PFSK-1 (cell line): ENCODE results near the gene FGF1.

ENCODE experiments used
- FOXP2 ChIP-seq: optimal IDR thresholded peaks from 2 replicates; pipeline ENCODE3; 2011; ENCODE audit warnings: borderline replicate concordance, control low read depth, inconsistent platforms; ENCODE audit not compliant: insufficient read depth; ENCODE audit errors: extremely low read length, extremely low read depth
- POLR2AphosphoS5 ChIP-seq: IDR thresholded peaks from 2 replicates; pipeline ENCODE4 v1.6.1; 2012; ENCODE audit warnings: low read depth, mild to moderate bottlenecking, control low read depth, low read length, moderate library complexity
- REST ChIP-seq, 2 experiments: IDR thresholded peaks; 2 replicates each; pipeline versions ENCODE4 v1.6.1 to v1.8.0; 2011 to 2012; ENCODE audit warnings: low read depth in 2 of 2, low read length in 2 of 2, control low read depth in 1 of 2, inconsistent platforms in 1 of 2, mild to moderate bottlenecking in 1 of 2, moderate library complexity in 1 of 2; ENCODE audit not compliant: insufficient read depth in 1 of 2
- SIN3A ChIP-seq: IDR thresholded peaks from 2 replicates; pipeline ENCODE4 v1.6.1; 2012; ENCODE audit warnings: mild to moderate bottlenecking, low read length, moderate library complexity, borderline replicate concordance; ENCODE audit not compliant: insufficient read depth
- TAF1 ChIP-seq: IDR thresholded peaks from 2 replicates; pipeline ENCODE4 v1.6.1; 2012; ENCODE audit warnings: low read length, control low read depth, borderline replicate concordance; ENCODE audit not compliant: insufficient read depth

Gene FGF1

DNA sequence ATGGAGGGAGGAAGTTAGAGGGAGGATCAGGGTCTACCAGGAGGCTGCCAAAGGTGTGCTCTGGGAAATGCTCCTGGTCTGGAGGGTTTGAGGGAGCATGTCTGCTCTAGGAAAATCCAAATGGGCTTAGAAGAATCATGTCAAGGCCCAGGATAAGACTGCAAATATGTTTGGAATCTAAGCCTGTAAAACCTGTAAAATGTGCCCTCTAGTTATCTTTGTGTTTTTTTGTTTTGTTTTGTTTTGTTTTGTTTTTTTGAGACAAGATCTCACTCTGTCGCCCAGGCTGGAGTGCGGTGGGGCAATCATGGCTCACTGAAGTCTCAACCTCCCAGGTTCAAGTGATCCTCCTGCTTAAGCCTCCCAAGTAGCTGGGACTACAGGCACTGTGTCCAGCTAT is 135.4 kb downstream of the FGF1 start:
- TF ChIP-seq POLR2AphosphoS5 (no peak), REST (IDR thresholded peaks at IDR 0.05; ENCODE audit: insufficient read depth in 1 of 2, low read depth in 2 of 2, low read length in 2 of 2) (no peak), FOXP2 (no peak), SIN3A (no peak), TAF1 (no peak)

- TF ChIP-seq SIN3A (no peak), TAF1 (no peak), REST (IDR thresholded peaks at IDR 0.05; ENCODE audit: insufficient read depth in 1 of 2, low read depth in 2 of 2, low read length in 2 of 2) (no peak), FOXP2 (no peak)
These were observed 136.1 kb downstream of the FGF1 start for GRCh38 chr5:142549834-142550233.

DNA sequence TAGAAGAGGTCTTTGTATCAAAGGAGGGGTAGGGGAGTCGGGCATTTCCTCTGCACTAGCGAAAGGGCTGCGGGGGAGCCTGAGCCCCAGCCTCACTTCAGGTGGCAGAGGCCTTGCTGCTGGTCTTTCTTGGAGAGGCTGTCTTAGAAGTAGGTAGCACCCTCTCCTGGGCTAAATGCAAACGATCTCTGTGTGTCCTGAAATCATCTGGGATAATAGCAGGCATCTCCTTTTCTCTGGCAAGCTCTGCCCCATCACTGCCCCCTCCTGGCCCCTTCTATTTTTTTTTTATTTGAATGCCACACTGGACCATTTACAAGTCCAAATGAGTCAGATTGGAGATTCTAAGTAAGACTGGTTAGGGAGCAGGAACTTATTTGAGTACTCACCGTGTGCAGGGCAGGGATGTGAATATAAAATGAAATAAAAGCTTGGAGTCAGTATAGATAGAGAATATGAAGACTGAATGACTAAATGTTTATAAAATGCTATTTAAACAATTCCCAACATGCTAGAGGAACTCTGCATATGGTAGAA is 137.1 kb downstream of the FGF1 start:
- TF ChIP-seq REST (IDR thresholded peaks at IDR 0.05; ENCODE audit: insufficient read depth in 1 of 2, low read depth in 2 of 2, low read length in 2 of 2) (no peak), SIN3A (0 out of 2 replicates have a peak, but pooled peaks have one; percentile 48)

DNA sequence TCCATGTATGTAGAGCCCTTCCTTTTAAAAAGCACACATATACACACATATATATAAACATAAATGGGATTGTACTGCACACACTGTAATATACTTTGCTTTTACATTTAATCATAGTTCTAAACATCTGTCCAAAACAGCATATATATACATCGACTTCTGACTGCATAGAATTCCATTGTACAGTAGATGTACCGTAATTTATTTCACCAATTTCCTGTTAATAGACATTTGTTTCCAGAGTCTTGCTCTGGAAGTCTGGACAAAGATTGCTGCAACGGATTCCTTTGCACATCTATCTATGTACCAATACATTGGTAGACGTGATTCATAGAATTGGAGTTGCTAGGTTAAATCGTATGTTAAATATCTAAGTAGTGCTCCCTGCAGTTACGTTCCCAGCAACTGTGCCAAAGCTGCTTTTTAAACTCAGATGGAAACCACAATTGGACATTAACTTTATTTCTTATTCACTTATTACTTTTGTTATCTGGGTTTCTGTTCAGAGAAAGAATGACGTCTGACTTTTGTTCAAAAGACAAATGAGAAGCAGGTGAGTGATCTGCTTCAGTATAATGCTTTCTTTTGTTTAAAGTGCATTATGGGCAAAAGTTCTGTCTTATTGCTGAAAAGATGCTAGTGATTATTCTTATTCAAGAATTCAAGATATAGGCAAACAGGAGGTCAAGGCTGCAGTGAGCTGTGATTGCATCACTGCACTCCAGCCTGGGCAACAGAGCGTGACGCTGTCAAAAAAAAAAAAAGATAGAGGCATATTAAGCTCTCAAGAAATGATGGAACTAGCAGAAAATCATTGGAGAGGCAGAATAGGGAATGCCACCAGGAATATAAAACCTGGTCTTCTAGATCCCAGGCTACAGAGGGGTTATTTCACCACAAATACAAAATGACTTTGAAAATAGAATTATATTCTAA is 138.2 kb downstream of the FGF1 start:
- TF ChIP-seq POLR2AphosphoS5 (no peak), REST (IDR thresholded peaks at IDR 0.05; ENCODE audit: insufficient read depth in 1 of 2, low read depth in 2 of 2, low read length in 2 of 2) (no peak), FOXP2 (no peak), TAF1 (no peak), SIN3A (no peak)

- no peak for TF ChIP-seq TAF1
- no peak for TF ChIP-seq FOXP2
These were observed 140.1 kb downstream of the FGF1 start for GRCh38 chr5:142545650-142546322.
